Kidney (tissue), 14 donors: Measurements from ENCODE around the gene HHATL. TPM values are rescaled to one million over a fixed set of nuclear protein-coding genes. Genes with fewer than 3 reads are reported as not detected.
A peak's percentile ranks its signal among the peaks of the same experiment; 100 is the strongest.

Experiments
- DNase-seq, 5 donors: peaks; one replicate each; pipeline ENCODE4 v3.0.0-alpha.2; 2013 to 2020
- FAIRE-seq: peaks from 2 replicates; lab custom pipeline; 2012; peaks lifted over from hg19 to GRCh38; lab: Jason Lieb, UNC
- H3K27ac ChIP-seq, 2 donors: one replicate each; pipeline ENCODE4 v1.7.0; 2013; ENCODE audit warnings: low read depth in 2 of 2, low read length in 2 of 2, inconsistent platforms in 1 of 2
- H3K27me3 ChIP-seq: one replicate; pipeline ENCODE4 v1.7.1; 2013; ENCODE audit warnings: low read length, inconsistent platforms; ENCODE audit not compliant: control insufficient read depth, insufficient read depth
- H3K36me3 ChIP-seq, 3 donors: one replicate each; pipeline versions ENCODE4 v1.7.0 to v1.7.1; 2013; ENCODE audit warnings: low read length in 3 of 3, control low read depth in 1 of 3, inconsistent platforms in 1 of 3; ENCODE audit not compliant: insufficient read depth in 3 of 3, control insufficient read depth in 2 of 3
- H3K4me1 ChIP-seq, 3 donors: one replicate each; pipeline versions ENCODE4 v1.7.0 to v1.7.1; 2013; ENCODE audit warnings: low read length in 3 of 3, inconsistent platforms in 1 of 3, low read depth in 1 of 3; ENCODE audit not compliant: control insufficient read depth in 2 of 3, insufficient read depth in 2 of 3
- H3K4me3 ChIP-seq, 3 donors: one replicate each; pipeline versions ENCODE4 v1.7.0 to v1.8.1; 2013; ENCODE audit warnings: low read length in 3 of 3, control low read depth in 1 of 3, inconsistent platforms in 1 of 3
- H3K9ac ChIP-seq, 3 donors: one replicate each; pipeline versions ENCODE4 v1.7.0 to v1.7.1; 2013; ENCODE audit warnings: low read length in 3 of 3, control low read depth in 1 of 3, inconsistent platforms in 1 of 3
- H3K9me3 ChIP-seq, 3 donors: one replicate each; pipeline versions ENCODE4 v1.7.0 to v1.7.1; 2013; ENCODE audit warnings: low read length in 3 of 3, control low read depth in 1 of 3, inconsistent platforms in 1 of 3; ENCODE audit not compliant: control insufficient read depth in 2 of 3, insufficient read depth in 1 of 3
- CTCF ChIP-seq: IDR thresholded peaks from 3 replicates; pipeline ENCODE4 v1.5.1; 2012; ENCODE audit warnings: mild to moderate bottlenecking, moderate library complexity, borderline replicate concordance; ENCODE audit not compliant: insufficient read depth; ENCODE audit errors: extremely low read depth
- intact Hi-C: fragments of 100-400 bp; cut with DNase I; formaldehyde crosslinking; loops from one replicate; pipeline ENCODE4 v1.11.1; 2022
- polyA plus RNA-seq: library from polyadenylated mRNA; stranded (reverse); fragments of 350-450 nt; fragmentation: Illumina TruSeq; extraction: RNeasy Lipid Tissue Mini Kit (QIAGEN cat#74804); gene quantifications from one replicate; pipeline ENCODE4 v1.2.3, GENCODE V29; 2014; ENCODE audit warnings: low read depth, low replicate concordance; ENCODE audit not compliant: insufficient read depth
- total RNA-seq: library from RNA; stranded (reverse); fragmentation: NEBNext Ultra II Directional; extraction: Animal tissue kit (Norgen Biotek cat#: 25700); gene quantifications from one replicate; pipeline ENCODE4 v1.2.1, GENCODE V29; 2021
- donor health status: control.
- donor health status: control.
- donor health status: control.
- donor health status: control.
- donor health status: control.
- donor health status: DM: yes; HTN: yes; CAD: no.
- donor health status: Normal renal cell carcinoma (clear cell type).

The HHATL gene
- total and polyA plus RNA-seq, 2 donors from 2014 or later: not detected

GRCh38 chr3:42658771-42659390, 43.7 kb downstream of the HHATL start:
- no peak for TF ChIP-seq CTCF
- no peak for FAIRE-seq
- no peaks in the 10 kb centered on the region for H3K9me3 ChIP-seq
- intact Hi-C loops: no loop called here
- H3K4me1 ChIP-seq: peaks cover 0 to 7% (median 0%) of the 10 kb centered on the region in 3 donors
- no peak overlapping the region for H3K9ac ChIP-seq
- no peak overlapping the region for H3K27ac ChIP-seq
- no peak overlapping the region for H3K4me3 ChIP-seq
- no peaks in the 10 kb centered on the region for H3K36me3 ChIP-seq
- H3K27me3 ChIP-seq: no peaks in the 10 kb centered on the region
- DNase-seq: peak in 2 of 5 donors; percentile 37 to 62

GRCh38 chr3:42658091-42658770, 44.4 kb downstream of the HHATL start:
- FAIRE-seq: no peak
- H3K27me3 ChIP-seq: no peaks in the 10 kb centered on the region
- peak in 2 of 5 donors; percentile 49 to 75 for DNase-seq
- no peaks in the 10 kb centered on the region for H3K36me3 ChIP-seq
- peaks cover 0 to 11% (median 1%) of the 10 kb centered on the region in 3 donors for H3K4me1 ChIP-seq
- H3K27ac ChIP-seq: no peak overlapping the region
- no peak overlapping the region for H3K4me3 ChIP-seq
- intact Hi-C loops: no loop called here
- no peaks in the 10 kb centered on the region for H3K9me3 ChIP-seq
- TF ChIP-seq CTCF: no peak
- no peak overlapping the region for H3K9ac ChIP-seq

GRCh38 chr3:42657675-42658074, 44.9 kb downstream of the HHATL start:
- no peaks in the 10 kb centered on the region for H3K36me3 ChIP-seq
- intact Hi-C loops: no loop called here
- peaks cover 0 to 16% (median 7%) of the 10 kb centered on the region in 3 donors for H3K4me1 ChIP-seq
- no peak for TF ChIP-seq CTCF
- H3K4me3 ChIP-seq: no peak overlapping the region
- H3K27me3 ChIP-seq: no peaks in the 10 kb centered on the region
- H3K9ac ChIP-seq: no peak overlapping the region
- no peak for FAIRE-seq
- DNase-seq: no peak
- no peak overlapping the region for H3K27ac ChIP-seq
- no peaks in the 10 kb centered on the region for H3K9me3 ChIP-seq
